HG03139 (cell line): Measurements from ENCODE around the gene TIMMDC1.
A peak's percentile ranks its signal among the peaks of the same experiment; 100 is the strongest.
"Not testable (repeated sequence)": the region's sequence is repeated elsewhere in the genome, so short reads cannot be mapped to it uniquely, and the experiment has no call there.

Source experiments
- ATAC-seq: cut with Tn5 transposase; IDR thresholded peaks from one replicate; pipeline ENCODE4 v1.9.1; 2021; ENCODE audit not compliant: unreplicated experiment

TIMMDC1 gene

DNA sequence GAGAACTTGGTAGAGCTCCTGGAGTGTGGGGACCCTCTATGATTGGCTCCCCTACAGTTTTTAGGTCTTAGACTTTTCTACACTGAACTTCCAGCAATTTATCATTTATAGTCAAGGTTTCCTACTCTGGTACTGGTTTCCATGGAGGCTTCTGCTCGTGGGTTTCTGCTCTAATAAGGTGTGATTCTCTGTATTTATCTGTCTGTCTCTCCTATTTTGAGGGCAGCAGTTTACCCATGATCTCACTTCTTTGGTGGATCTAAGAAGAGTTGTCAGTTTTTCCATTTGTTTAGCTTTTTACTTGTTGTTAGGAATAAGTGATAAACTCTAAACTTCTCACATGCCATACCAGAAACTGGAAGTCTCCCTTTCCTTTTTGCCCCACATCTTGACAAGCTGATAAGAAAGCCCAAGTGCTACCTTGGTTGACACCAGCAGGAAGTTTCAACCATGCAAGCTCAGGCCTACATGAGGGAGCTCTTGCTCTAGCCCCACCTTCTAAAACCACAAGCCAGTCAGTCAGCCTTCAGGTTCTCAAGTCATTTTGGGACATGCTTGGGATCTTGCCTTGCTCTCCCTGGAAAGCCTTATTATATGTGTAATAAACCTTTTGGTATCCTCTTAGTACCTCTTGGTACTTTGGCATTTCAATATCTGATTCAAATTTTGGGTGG lies 10.0 kb downstream of the TIMMDC1 start:
- ATAC-seq: peak; percentile 63

DNA sequence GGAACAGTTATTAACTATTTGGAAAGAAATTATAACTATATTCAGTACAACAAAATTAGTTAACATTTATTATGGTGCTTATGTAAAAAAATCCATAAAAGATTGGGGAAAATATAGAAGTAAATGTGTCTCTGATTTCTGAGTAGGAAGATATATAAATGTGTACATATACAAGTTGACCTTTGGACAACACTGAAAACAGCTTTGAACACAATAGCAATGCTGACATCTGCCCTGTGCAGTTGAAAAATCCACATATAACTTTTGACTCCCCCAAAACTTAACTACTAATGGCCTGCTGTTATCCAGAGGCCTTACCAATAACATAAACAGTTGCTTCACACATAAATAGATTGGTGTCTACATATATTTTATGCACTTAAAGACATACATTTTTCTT lies 12.3 kb downstream of the TIMMDC1 start:
- ATAC-seq: no peak

DNA sequence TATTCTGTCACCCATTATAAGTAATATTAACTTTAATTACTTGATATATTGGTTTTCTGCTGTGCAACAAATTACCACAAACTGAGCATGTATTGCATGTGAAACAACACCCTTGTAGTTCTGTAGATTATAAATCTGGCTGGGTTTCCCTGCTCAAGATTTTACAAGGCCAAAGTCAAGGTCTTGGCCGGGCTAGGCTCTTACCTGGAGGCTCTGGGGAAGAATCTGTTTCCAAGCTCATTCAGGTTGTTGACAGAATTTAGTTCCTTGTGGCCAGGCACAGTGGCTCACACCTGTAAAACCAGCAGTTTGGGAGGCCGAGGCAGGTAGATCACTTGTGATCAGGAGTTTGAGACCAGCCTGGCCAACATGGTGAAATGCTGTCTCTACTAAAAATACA lies 16.3 kb downstream of the TIMMDC1 start:
- no peak for ATAC-seq

DNA sequence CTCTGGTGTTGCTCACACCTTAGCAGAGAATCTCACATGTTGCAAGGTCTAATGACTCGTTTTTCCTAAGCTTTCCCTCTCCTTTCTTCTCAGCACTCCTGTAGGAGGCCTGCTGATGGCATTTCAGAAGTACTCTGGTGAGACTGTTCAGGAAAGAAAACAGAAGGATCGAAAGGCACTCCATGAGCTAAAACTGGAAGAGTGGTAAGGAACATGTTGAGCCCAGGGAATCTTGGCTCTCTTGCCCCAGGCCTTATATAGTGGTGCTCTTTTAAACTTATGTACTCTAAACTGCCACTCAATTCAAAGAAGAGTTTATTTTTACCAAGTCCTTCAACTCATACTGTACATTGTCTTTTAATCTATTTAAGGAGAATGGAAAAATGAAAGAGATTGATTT lies 18.8 kb downstream of the TIMMDC1 start:
- ATAC-seq: no peak

DNA sequence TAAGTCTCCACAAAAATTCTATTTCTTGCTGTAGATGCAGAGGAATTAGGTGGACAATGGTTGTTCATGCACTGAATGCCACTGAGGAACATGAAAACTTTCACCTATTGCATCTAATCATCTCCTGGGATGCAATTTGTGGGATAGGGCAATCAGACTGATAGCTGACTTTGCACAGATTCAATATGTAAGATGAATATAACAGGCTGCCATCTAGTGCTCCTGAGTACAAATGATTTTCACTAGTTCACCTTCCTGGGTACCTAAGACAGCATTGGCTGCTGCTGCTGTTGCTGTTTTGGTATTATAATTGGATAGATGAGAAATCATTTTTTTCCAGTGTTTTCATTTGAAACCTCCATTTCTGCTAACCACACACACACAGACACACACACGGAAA lies 19.7 kb downstream of the TIMMDC1 start:
- ATAC-seq: no peak

DNA sequence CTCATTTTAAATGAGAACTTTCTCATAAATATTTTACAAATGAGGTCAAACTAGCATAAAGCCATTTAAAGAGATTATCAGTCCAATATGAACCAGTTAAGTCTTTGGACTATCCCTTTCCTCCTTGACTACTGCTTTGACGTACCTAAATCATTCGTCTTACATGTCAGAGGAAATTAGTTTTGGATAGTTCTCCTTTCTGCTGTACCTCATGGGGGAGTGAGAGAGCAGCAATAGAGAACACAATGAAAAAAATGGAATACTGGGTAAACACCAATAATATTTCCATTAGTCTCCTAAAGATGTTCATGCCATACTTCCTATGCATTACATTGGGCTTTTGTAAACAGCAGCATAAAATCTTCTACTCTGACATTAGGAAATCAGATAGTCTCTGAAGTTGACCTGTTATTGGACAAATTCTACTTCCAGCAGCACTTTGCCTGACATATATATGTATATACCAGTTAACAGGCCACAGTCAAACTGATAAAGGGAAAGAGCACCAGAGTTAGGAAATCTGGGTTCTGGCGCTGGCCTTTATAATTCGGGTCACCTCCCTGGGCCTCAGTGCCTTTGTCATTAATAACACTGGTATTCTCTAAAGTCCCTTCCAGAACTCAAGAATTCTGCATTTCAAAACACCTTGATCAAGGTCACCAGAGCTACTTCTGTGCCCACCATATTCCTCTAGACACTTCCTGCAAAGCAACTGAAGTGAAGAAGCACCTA lies 26.8 kb downstream of the TIMMDC1 start:
- no peak for ATAC-seq

DNA sequence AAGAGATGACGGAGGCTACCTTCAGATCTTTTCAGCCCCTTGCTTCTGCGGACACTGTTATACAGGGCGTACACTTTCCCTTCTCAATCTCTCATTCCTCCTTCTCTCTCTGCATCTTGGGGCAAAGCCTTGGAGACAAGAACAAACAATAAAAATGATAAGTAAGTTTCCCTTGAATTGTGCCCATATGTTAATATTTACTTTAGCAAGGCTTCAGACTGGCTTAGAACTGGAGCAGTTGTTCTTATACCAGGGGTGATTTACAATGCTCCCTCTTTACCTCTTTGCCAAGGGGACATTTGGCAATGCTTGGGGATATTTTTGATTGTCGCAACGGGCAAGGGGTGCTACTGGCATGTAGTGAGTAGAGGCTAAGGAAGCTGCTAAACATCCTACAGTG lies 29.4 kb downstream of the TIMMDC1 start:
- ATAC-seq: no peak

DNA sequence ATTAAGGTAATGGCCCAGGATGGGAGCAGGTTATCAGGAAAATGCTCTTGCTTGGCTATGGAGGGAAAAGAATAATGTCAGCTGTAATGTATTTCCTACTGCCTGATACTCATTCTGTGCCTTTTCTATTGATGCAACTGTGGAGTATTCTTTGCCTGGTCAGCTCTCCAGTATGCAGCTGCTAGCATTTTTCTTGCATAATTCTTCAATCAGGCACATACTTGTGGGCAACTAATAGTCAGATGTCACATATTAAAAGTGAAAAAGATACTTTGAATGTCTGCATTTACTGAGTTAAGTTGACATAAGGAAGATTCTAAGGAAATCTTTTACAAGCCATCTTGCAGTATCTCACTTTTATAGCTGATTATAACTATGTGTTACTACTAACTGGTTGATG lies 31.5 kb downstream of the TIMMDC1 start:
- no peak for ATAC-seq

DNA sequence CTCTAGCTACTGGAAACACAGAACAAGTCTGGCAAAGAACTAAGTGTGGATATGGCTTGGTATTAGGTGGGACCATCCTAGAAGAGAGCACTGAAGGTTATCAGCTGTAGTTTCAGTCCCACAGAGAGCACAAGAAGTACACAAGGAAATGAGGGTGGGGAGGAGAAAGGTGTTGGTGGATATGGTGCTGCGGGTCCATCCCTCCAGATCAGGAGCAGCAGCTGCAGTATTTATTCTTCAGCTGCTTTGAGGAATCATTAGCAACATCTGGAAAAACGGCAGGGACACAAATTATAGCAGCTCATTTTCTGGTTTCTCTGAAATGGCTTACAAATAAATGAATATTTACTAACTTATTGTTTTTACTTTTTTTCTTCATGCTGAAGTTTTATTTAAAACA lies 32.1 kb downstream of the TIMMDC1 start:
- ATAC-seq: no peak

DNA sequence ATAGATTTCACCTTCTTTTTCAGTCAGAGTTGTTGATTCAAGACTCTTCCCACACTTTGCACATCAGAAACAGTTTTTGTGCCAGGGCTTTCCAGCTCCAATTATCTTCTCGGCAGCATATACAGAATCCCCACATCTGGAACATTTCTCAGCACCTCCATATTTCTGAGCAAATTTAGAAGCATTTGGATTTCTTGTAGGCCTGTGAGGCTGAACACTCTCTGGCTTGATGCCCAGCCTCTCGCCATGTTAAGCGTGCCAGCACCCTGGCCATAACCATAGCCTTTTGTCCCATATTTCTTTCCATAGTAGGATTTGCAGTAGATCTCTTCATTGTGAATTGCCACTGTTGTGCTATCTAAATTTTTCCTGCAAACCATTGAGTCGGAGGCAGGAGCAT lies 32.8 kb downstream of the TIMMDC1 start:
- no peak for ATAC-seq

DNA sequence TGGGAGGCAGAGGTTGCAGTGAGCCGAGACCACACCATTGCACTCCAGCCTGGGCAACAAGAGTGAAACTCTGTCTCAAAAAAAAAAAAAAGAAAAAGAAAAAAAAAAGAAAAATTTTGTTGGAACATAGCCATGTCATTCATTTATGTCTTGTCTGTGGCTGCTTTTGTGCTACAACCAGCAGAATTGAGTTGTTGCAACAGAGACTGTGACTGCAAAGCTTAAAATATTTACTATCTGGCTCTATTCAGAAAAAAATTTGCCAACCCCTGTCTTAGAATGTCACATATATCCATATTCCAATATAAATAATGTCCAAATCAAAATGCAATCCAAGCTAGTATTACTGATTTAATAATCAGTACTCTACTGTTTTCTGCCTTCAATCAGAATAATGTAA lies 35.9 kb downstream of the TIMMDC1 start:
- no peak for ATAC-seq

DNA sequence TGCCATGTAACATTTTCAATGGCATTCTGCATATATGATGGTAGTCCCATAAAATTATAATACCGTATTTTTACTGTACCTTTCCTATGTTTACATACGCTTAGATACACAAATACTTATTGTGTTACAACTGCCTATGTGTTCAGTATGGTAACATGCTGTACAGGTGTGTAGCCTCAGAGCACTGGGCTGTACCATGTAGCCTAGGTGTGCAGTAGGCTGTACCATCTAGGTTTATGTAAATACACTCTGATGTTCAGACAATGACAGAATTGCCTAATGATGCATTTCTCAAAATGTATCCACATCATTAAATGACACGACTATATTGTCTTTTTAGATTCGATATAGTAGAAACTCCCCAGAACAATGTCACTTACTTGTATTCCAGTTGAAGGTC lies 38.4 kb downstream of the TIMMDC1 start:
- no peak for ATAC-seq

DNA sequence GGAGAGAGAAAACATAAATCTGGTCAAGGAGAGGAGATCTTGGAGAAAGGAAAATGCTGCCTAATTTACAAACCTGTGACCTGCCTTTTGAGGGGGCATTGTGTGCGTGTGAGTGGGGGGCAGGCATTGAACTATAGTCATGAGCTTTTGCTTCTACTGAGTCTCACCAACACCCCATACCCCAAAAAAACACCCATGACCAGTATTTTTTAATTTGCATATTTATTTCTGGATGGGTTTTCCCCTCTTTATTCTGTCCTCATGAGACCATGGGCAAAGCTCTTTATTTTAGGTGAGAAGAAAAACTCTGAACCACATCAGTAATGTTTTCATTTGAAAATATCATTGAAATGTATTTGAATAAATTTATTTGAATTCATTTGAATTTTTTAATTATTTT lies 40.4 kb downstream of the TIMMDC1 start:
- ATAC-seq: no peak

DNA sequence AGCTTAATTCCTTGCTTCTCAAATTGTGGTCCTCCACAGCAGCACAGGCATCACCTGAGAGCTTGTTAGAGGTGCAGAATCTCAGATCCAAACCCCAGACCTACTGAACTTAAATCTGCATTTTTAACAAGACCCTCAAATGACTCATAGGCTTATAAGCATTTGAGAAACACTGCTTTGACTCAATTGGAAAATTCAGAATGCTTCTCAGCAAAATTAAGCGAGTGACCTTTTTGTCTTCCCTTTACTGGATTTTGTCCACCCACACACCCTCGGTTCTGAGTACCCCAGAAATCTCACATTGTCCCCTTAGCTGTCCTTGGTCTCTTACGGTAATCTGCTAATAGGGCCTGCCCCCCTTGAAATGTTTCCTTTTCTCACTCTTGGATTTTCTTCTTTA lies 43.2 kb downstream of the TIMMDC1 start:
- ATAC-seq: no peak

DNA sequence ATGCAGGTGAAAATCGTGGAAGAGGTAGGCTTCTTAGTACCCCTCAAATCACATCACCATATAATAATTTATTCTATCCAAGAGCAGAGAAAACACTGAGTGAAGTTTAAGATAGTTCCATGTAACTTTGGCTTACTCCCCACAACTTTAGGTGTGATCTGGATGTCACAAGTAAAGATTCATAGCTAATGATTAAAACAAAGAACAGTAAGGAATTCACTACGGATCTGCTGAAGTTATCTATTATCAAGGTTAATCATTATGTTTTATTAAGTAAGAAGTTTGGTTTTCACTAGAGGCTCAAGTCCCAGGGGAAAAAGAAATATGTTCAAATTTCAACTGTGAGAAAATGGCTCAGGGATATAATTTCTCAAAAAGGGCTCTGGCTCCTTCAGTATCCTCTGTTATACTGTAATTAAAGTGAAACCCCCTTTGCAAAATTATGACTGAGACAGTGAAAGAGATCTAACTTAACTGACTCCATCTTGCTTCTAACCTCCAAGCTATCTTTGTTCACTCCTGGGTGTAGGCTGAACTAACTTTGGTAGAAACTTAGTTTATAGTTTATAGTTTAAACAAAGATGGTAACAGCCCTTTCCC lies 43.9 kb downstream of the TIMMDC1 start:
- ATAC-seq: no peak

DNA sequence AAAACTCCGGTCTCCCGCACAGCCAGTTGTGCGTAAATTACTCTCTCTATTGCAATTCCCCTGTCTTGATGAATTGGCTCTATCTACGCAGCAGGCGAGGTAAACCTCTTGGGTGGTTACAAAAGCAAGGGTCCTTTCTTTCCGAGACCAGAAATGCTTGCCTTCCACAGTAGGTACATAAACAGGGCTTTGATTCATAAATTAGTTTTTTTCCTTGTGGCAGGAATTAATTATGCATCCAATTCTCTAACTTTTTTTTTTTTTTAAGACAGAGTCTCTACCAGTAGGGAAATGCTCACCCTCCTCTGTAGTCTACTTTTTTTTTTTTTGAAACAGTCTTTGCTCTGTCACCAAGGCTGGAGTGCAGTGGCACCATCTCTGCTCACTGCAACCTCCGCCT lies 44.8 kb downstream of the TIMMDC1 start:
- ATAC-seq: no peak

DNA sequence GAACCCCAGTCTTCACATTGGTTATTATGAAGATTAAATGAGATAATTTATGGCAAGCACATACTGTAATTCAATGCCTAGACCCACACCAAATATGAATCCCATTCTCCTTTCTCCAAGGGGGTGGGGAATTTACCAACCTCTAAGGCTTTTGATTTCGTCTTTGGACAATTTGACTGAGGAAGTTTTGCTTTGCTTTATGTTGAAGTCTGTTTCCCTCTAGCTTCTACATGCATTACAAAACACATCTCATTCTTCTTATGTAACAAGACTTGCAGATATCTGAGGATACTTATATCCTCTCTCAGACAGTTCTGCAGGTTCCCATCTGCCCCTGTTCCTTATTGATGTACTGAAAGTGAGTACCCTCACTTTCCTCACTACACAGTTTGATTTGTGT lies 48.9 kb downstream of the TIMMDC1 start:
- no peak for ATAC-seq

DNA sequence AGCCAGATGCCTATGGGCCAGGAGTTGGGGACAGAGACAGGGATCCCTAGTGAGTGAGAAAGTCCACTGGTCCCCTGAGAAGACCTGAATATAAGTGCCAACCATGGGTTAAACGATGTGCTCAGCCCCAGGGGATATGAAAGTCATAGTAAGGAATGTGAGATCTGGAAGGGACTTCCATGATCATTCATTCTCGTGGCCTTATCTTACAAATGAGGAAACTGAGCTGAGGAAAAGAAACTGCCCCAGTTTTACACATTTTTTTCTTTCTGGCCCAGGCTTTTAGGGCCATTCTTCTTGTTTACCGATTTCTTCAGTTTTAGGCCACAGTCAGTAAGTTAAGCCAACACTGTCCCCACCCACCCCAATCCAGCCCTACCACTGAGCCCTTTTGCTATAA lies 50.0 kb downstream of the TIMMDC1 start:
- ATAC-seq: no peak

DNA sequence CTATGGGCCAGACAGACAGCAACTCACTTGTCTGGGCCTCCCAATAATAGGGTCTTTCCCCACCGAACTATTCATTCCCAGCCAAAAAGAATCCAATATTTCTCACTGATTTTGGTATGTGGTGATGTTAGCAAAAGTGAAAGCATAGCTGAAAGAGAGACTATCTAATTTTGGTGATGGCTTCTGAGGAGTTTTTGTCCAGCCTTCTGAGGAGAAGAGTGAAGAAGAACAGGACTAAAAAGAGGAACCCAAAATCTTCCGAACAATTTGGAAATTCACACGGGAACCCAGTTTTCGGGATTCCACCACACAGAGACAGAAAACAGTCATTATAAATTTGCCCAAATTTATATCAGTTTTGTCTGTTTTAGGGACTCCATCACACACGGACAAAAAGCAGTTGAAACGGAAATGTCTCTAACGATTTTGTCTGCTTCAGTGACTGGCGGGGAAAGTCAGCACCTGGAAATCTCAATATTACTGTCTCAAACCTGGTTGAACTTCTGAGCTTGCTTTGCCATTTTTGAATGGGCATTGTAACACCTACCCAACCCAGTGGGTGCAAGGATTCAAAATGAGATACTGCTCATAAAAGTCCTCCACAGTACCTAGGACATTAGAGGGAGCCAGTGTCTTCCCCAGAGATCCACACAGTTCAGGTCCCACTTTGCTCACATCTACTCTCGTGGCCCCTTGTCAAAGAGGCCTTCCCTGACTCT lies 52.0 kb downstream of the TIMMDC1 start:
- ATAC-seq: no peak

DNA sequence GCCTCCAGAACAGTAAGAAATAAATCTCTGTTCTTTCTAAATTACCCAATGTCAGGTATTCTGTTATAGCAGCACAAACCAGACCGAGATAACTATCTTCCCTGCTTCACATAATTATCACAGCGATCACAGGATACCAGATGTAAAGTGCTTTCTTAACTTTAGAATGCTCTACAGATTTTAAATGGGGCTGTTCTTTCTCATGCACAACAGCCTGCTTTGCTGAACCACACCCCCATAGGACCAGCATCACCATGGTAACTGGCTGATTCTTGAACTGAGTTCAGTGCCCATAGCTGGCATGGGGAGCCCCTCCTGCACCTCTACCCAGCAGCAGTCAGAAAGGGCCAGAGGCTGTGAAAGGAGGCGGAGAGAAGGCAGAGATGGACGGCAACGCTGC lies 53.3 kb downstream of the TIMMDC1 start:
- no peak for ATAC-seq

DNA sequence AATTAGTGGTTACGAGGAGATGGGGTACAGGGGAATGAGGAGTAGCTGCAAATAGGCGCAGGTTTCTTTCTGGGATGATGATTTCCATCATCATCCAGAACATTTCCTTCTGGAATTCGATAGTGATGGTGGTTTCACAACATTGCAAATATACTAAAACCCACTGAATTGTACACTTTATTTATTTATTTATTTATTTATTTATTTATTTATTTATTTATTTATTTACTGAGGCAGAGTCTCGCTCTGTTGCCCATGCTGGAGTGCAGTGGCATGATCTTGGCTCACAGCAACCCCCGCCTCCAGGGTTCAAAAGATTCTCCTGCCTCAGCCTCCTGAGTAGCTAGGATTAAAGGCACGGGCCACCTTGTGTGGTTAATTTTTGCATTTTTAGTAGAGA lies 54.6 kb downstream of the TIMMDC1 start:
- not testable (repeated sequence) for ATAC-seq
